PFSK-1 (cell line): ENCODE measurements around the gene LPAR4.

ENCODE experiments used
- FOXP2 ChIP-seq: optimal IDR thresholded peaks from 2 replicates; pipeline ENCODE3; 2011; ENCODE audit warnings: borderline replicate concordance, control low read depth, inconsistent platforms; ENCODE audit not compliant: insufficient read depth; ENCODE audit errors: extremely low read length, extremely low read depth
- POLR2AphosphoS5 ChIP-seq: IDR thresholded peaks from 2 replicates; pipeline ENCODE4 v1.6.1; 2012; ENCODE audit warnings: low read depth, mild to moderate bottlenecking, control low read depth, low read length, moderate library complexity
- SIN3A ChIP-seq: IDR thresholded peaks from 2 replicates; pipeline ENCODE4 v1.6.1; 2012; ENCODE audit warnings: mild to moderate bottlenecking, low read length, moderate library complexity, borderline replicate concordance; ENCODE audit not compliant: insufficient read depth
- TAF1 ChIP-seq: IDR thresholded peaks from 2 replicates; pipeline ENCODE4 v1.6.1; 2012; ENCODE audit warnings: low read length, control low read depth, borderline replicate concordance; ENCODE audit not compliant: insufficient read depth
- TF ChIP-seq, protein P1 (sequence below), 2 experiments: IDR thresholded peaks; 2 replicates each; pipeline versions ENCODE4 v1.6.1 to v1.8.0; 2011 to 2012; ENCODE audit warnings: low read depth in 2 of 2, low read length in 2 of 2, control low read depth in 1 of 2, inconsistent platforms in 1 of 2, mild to moderate bottlenecking in 1 of 2, moderate library complexity in 1 of 2; ENCODE audit not compliant: insufficient read depth in 1 of 2

Gene LPAR4

DNA sequence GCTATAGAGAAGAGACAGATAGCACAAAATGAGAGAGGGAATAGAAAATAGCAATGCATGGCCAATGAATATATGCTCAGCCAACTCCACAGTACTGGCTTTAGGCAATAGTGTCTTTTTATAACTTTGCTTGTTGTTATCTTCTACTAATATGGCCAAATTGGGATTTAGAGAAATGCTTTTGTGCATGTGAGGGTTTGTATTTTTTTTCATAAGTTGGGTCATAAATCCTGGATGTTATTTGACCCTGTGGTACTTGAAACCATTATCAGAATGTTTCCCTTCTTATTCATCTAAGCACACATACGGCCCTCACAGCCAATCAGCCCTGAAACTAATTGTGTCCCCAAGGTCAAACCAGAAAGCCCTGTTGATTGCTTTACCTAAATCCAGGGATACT lies 35.2 kb upstream of the LPAR4 start:
- no peak for TF ChIP-seq FOXP2
- TF ChIP-seq, protein P1, sequence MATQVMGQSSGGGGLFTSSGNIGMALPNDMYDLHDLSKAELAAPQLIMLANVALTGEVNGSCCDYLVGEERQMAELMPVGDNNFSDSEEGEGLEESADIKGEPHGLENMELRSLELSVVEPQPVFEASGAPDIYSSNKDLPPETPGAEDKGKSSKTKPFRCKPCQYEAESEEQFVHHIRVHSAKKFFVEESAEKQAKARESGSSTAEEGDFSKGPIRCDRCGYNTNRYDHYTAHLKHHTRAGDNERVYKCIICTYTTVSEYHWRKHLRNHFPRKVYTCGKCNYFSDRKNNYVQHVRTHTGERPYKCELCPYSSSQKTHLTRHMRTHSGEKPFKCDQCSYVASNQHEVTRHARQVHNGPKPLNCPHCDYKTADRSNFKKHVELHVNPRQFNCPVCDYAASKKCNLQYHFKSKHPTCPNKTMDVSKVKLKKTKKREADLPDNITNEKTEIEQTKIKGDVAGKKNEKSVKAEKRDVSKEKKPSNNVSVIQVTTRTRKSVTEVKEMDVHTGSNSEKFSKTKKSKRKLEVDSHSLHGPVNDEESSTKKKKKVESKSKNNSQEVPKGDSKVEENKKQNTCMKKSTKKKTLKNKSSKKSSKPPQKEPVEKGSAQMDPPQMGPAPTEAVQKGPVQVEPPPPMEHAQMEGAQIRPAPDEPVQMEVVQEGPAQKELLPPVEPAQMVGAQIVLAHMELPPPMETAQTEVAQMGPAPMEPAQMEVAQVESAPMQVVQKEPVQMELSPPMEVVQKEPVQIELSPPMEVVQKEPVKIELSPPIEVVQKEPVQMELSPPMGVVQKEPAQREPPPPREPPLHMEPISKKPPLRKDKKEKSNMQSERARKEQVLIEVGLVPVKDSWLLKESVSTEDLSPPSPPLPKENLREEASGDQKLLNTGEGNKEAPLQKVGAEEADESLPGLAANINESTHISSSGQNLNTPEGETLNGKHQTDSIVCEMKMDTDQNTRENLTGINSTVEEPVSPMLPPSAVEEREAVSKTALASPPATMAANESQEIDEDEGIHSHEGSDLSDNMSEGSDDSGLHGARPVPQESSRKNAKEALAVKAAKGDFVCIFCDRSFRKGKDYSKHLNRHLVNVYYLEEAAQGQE (IDR thresholded peaks at IDR 0.05; ENCODE audit: insufficient read depth in 1 of 2, low read depth in 2 of 2, low read length in 2 of 2): no peak
- TF ChIP-seq POLR2AphosphoS5: no peak

DNA sequence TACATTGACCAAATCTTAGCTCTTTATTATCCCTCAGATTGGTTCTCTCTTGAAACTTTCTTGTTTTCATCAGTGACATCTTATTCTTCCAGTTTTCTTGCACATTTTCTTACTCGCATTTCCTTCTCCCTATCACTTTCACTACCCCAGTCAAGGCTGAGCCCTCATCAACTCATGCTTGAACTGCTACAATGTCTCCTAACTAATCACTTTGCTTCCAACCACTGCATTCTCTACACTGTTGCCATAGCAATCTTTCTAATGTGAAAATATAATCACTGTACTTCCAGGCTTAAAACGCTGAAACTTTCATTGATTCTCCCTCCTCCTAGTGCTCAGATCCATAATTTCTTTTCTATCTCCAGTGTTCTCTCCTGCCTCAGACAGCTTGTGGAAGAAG lies 22.2 kb upstream of the LPAR4 start:
- no peak for TF ChIP-seq POLR2AphosphoS5
- TF ChIP-seq TAF1: no peak
- TF ChIP-seq FOXP2: no peak
- TF ChIP-seq, protein P1 (IDR thresholded peaks at IDR 0.05; ENCODE audit: insufficient read depth in 1 of 2, low read depth in 2 of 2, low read length in 2 of 2): no peak
- no peak for TF ChIP-seq SIN3A

DNA sequence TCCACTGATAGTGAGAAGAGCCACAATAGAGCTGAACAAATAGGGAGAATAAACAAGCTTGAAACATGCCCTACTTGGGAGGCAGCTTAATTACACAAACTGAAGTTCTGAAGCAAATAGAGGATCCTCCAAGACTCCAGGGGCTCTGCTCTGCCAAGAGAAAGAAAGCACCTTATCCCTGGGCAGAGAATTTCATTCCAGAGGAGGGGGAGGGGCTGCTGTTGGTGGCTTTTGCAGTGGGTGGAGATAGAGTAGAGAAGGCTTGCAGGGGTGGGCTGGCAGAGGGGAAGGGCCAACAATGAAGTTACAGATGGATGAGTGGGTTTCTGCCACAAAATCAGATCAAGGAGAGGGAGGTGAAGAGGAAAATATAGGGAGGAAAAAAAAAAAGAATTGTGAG lies 1.0 kb upstream of the LPAR4 start:
- no peak for TF ChIP-seq FOXP2
- no peak for TF ChIP-seq SIN3A
- no peak for TF ChIP-seq POLR2AphosphoS5
- no peak for TF ChIP-seq TAF1
- TF ChIP-seq, protein P1 (IDR thresholded peaks at IDR 0.05; ENCODE audit: insufficient read depth in 1 of 2, low read depth in 2 of 2, low read length in 2 of 2): no peak

DNA sequence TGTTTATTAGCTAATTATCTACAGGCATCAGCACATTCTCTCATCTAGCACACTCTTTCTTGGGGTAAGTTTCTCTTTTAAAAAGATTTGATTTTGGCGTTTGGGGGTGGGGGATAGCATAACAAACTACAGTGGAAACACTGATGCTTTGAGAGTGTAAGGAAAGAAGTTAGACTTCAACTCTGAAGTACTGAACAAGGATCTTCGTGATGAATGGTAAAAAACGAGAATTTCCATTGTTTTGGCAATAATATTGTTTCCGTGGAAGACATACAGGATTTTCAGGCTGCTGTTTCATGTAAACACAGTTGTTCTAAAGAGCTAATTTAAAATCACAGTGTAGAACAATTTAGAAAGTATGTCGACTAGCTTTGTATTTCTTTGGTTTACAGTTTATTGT lies 451 bp downstream of the LPAR4 start:
- no peak for TF ChIP-seq POLR2AphosphoS5
- TF ChIP-seq TAF1: no peak
- no peak for TF ChIP-seq SIN3A
- TF ChIP-seq, protein P1 (IDR thresholded peaks at IDR 0.05; ENCODE audit: insufficient read depth in 1 of 2, low read depth in 2 of 2, low read length in 2 of 2): no peak
- no peak for TF ChIP-seq FOXP2

DNA sequence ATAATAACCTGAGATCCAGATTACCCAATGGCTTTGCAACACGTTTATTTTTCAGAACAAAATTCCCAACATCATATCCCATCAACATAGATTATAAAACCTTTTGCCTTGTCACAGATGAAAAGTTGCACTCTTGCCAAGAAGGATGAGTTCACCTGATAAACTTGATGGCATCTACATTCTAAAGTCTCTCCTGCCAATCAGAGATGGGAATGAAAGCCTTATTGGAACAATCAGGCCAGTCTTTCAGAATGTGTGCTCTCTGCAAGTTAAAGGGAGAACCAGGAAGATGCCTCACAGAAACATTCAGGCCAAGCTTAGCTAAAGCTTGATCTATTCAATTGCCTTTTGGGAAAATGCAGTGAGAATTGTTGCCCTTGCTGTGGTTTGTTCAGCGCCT lies 1.3 kb downstream of the LPAR4 start:
- TF ChIP-seq TAF1: no peak
- no peak for TF ChIP-seq POLR2AphosphoS5
- TF ChIP-seq, protein P1 (IDR thresholded peaks at IDR 0.05; ENCODE audit: insufficient read depth in 1 of 2, low read depth in 2 of 2, low read length in 2 of 2): no peak
- no peak for TF ChIP-seq FOXP2
- TF ChIP-seq SIN3A: no peak
